HG03175 (cell line): Measurements from ENCODE around the gene TM4SF1.

Source experiments
- ATAC-seq: cut with Tn5 transposase; IDR thresholded peaks from one replicate; pipeline ENCODE4 v1.9.1; 2021; ENCODE audit warnings: mild to moderate bottlenecking, moderate library complexity; ENCODE audit not compliant: unreplicated experiment

TM4SF1 gene, protein sequence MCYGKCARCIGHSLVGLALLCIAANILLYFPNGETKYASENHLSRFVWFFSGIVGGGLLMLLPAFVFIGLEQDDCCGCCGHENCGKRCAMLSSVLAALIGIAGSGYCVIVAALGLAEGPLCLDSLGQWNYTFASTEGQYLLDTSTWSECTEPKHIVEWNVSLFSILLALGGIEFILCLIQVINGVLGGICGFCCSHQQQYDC

DNA sequence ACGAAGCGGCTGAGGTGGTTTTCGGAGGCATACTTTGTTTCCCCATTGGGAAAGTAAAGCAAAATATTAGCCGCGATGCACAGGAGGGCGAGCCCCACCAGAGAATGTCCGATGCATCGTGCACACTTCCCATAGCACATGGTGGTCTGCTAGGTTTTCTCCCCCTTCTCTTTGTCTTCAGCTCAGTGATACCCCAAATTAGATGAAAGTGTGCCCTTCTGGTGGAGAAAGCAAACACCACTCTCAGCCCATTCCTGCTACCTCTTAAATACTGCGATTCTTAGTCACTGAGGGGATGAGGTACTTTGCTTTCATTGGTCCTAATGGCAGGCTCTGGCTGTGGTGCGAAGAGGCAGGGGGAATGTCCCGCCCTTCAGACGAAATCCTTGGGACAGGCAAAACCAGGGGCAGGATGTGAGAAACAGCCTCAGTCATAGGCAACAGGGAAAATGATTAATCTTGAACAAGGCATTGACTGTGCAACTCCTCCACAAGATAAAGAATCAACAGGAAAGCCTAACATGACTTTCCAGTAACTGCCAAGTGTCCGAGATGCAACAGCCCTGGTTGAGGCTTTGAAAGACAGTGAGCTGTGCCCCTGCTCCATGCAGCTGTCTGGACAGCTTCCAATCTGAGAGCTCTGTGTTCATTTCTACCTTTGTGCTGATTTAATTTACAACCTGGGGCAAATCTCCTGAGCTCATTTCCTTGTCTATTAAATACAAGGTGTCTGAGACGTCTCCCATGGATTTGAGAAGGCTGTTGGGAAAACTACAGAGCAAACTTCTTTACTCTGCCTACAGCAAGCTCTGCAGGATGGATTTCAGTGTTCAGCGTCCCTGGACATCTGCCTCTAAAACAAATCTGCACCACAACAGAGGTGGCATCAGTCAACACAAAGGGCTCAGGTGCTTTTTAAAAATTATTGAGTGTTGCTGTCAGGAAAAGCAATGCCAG lies at the start of gene TM4SF1:
Gene TM4SF1 (minus strand): TSS at position 242 of the 957 bp plus-strand sequence. CDS start 102 bp downstream, at position 140.
- ATAC-seq, result no peak

DNA sequence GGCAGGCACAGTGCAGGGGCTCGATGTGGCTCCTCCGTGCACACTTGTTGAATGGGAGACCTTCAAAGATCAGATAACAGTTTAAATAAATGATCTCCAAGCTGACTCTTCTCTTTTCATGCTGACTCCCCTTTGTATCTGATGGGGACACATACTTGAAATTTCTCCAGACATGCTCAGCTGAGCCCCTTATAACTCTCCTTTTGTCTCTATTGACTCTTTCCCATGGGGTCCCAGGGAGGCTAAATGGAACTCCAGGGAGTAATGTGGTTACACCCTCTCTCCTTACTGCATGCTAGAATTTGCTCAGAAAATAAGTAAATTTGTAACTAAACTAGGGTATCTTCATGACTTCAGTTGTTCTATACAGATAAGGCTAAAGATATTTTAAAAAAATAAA lies 48.9 kb upstream of the TM4SF1 start:
- ATAC-seq, result no peak

DNA sequence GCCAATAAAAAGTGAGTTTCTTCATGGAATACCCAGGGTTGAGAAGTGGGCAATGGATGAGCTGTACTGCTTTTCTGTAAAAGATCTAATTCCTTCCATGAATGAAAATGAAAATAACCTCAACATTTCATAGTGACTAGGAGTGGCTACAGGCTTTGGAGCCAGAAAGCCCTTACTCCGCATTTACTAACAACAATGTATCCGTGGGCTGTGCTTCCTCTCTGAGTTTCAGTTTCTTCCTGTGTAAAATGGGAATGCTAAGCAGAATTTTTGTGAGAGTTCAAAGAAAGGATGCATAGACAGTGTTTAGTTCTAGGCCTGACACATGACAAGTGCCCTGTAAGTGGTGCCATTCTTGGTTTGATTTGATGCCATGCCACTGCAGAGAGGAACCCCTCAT lies 47.5 kb upstream of the TM4SF1 start:
- no peak for ATAC-seq

DNA sequence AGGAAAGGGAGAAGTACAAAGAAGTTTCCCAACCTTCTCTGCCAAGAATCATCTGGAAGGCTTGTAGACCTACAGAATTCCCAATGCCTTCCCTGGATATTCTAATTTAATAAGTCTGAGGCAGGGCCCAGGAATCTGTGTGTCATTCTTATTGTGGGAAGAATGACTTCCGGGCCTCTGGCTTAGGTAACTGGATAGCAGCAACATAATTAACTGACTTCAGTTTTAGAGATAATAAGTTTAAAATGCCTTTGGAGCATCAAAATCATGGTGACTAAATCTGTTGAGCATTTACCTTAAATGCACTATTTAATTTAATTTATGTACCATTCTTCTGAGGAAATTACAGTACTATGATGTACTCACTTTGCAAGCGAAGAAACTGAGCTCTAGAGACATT lies 44.3 kb upstream of the TM4SF1 start:
- no peak for ATAC-seq

DNA sequence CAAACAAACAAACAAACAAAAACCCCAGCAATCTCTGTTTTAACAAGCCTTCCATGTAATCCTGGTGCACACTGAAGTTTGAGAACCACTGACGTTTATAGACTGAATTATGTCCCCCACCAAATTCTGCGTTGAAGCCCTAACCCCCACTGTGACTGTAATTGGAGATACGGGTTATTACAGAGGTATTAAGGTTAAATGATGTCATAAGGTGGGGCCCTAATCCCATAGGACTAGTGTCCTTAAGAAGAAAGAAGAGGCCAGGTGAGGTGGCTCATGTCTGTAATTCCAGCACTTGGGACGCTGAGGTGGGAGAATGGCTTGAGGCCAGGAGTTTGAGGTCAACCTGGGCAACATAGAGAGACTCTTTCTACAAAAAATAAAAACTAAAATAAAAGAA lies 42.4 kb upstream of the TM4SF1 start:
- ATAC-seq, result no peak

DNA sequence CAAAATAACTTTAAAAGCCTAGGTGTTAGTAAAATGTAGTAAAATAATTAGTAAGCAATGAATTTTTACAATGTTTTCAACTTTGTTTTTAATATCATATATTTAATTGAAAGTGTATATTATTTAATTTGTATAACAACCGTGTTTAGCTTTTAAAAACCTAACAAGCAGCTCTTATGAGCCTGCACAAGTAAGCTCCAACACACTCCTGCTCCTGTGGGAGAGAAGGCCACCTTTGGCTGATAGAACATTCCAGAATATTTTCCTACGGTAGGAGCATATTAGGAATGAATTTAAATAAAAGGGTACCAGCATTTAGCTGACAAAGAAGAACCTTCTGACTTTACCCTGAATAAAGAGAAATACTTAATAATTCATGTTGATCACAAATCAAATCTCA lies 40.3 kb upstream of the TM4SF1 start:
- no peak for ATAC-seq

DNA sequence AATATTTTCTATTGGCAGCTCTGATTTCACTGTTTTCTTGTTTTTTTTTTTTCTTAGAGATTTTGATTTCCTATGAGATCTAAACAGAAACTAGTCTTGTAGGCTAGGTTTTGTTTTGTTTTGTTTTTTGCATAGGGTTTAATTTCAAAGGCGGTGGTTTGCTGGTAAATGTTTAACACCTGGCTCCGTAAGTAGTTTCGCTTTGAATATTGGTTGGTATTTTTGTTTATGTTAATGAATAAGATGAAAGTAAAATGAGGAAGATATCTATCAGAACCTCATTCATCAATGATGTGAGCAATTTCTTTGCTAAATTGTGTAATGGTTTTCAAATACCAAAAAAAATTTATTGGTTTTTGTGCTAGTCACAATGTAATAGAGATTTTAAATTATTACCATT lies 39.7 kb upstream of the TM4SF1 start:
- ATAC-seq, result peak; percentile 95

DNA sequence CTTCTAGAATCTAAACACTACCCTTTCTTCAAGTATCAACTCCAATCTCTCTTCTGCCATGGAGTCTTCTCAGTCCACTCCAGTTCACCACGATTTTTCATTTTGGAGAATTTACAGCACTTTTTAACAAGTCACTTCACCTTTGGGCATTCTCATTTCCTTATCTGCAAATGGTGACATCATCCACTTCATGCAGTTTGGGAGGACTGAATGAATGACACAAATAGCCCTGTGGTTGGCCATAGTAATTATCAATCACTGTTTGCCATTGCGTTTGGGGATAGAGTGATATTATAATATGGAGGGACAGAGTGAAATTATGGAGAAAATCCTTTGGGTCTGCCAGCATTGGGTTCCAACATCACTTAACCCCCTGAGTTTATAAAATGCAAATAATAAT lies 38.0 kb upstream of the TM4SF1 start:
- no peak for ATAC-seq

DNA sequence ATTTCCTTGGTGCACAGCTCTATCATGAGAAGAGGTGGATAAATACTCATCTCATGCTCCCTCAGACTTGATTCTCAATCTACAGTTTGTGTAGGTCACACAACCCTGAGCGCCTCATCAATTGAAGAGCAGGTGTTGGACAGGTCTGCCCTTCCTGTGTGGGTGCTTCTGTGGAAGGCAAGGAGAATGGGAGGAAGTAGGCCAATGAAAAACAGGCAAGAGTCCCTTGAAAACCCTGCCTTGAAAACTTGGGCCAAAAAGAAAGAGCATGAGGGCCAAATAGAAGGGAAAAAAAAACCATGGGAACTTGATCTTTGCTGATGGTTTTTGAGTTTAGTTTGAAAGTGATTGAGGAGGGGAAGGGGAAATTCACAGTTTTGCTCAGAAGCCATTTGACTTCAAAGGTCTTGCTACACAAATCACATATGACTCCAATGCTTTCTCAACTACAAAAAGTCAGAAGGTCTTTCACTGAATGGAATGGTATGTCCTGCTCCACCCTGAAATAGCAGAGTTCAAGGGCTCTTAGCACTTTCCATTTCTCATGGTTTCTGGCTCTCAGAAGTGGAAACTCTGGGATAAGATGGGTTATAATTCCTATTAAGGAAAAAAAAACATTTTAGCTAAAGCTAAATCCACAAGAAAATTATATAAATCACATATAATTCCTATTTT lies 37.2 kb upstream of the TM4SF1 start:
- no peak for ATAC-seq

DNA sequence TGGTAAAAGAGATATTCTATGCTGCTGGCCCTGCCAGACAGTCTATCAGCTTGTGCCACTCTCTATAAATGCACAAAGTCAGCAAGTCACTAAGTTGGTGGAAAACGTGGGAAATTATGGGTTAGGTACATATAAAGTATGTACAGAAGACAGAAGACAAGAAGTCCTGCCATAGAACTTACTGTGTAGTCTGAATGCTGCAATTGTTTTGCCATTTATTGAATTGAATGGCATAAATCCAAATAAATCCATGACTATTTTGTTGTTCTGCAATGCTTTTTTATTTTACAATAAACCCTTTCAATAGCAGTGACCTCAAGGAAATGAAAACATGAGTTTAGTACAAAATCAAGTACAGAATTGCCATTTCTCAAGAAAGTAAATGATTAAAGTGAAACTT lies 34.1 kb upstream of the TM4SF1 start:
- ATAC-seq, result no peak

DNA sequence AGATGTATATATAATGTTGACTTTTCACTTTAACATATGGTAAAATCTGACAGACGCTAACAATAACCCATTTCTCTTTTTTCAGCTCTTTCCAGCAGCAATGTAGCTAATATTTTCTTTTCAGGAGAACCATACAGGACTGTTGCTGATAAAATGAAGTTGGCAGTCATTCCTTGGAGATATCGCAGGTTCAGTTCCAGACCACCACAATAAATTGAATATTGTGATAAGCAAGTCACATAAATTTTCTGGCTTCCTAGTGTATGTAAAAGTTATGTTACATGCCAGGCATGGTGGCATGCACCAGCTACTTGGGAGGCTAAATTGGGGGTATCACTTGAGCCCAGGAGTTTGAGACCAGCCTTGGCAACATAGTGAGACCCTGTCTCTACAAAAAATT lies 31.9 kb upstream of the TM4SF1 start:
- ATAC-seq, result no peak

DNA sequence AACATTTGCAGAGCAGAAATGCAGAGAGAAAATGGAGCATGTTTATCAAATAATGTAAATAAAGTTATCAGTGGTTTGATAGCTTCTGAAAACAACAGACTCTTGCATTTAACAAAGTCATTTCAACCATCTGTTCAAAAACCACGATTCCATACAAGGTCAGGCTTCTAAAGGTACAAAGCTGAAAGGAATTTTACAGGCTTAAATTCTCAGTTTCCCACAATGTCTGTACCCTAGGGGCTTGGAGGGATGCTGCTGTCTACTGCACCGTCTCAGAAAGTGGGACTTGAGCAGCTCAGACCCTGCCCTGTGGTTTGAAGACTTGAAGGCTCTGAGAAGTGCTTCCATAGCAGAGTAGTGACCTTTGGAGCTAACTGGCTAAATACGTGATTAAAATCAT lies 30.4 kb upstream of the TM4SF1 start:
- no peak for ATAC-seq

DNA sequence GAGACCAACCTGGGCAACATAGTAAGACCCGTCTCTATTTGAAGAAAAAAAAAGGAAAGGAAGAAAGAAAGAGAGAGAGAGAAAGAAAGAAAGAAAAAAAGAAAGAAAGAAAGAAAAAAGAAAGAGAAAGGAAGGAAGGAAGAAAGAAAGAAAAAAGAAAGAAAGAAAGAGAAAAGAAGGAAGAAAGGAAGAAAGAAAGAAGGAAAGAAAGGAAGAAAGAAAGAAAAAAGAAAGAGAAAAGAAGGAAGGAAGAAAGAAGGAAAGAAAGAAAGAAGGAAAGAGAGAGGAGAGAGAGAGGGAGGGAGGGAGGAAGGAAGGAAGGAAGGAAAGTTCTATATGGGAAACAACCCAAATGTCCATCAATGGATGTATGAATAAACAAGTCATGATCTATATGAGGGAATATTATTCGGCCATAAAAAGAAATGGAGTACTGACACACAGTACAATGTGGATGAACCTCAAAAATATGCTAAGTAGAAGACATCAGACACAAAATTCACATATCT lies 28.8 kb upstream of the TM4SF1 start:
- ATAC-seq, result no peak

DNA sequence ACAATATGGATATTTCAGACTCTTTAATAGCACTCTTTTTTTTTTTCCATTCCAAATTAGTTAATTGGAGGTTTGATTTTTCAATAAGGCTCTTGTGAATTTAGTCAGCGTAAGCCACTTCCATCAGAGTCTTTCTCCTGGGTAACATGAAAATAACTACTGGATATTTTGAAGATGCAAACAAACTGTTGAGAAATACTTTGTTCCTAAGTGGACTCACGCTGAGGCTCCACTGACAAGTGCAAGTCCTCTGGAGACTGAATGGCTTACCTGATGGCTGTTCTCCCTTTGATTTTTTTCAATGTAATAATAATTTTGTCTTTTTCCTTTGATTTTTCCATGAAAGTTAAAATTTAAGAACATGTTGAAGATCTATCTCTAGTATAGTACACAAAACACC lies 26.0 kb upstream of the TM4SF1 start:
- no peak for ATAC-seq

DNA sequence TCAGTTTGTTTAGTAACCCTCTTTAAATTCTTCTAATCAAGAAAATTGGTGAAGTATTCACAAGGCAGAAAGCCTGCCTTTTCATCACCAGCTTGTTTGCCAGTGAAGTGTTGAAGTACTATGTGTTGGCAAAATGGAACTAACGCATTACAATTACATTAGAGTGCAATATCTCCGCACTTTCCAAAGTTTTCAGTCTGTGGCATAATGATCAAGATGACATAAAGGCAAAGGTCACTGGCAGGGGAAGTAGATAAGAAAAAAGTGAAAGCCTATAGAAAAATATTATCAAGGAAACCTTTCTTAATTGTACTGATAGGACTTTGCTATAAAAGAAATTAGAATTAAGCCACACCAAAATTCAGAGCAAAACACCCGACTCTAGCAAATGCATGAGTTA lies 25.0 kb upstream of the TM4SF1 start:
- ATAC-seq, result no peak

DNA sequence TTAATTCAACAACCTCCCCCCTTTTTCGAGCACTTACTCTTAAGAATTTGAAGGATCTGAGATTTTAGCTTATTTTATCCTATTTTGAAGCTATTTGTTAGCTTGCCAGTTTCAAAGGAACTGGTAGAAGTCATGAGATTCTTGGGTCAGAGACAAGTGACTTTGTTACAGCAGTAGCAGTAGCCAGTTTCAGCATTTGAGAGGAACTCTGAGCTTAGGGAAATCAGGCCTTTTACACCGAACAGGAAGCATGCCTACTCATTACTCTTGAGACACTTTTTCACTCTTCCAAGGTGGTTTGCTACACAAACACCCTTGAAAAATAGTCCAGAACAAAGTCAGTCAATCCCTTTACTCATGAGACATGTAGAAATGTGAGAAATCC lies 24.5 kb upstream of the TM4SF1 start:
- no peak for ATAC-seq

DNA sequence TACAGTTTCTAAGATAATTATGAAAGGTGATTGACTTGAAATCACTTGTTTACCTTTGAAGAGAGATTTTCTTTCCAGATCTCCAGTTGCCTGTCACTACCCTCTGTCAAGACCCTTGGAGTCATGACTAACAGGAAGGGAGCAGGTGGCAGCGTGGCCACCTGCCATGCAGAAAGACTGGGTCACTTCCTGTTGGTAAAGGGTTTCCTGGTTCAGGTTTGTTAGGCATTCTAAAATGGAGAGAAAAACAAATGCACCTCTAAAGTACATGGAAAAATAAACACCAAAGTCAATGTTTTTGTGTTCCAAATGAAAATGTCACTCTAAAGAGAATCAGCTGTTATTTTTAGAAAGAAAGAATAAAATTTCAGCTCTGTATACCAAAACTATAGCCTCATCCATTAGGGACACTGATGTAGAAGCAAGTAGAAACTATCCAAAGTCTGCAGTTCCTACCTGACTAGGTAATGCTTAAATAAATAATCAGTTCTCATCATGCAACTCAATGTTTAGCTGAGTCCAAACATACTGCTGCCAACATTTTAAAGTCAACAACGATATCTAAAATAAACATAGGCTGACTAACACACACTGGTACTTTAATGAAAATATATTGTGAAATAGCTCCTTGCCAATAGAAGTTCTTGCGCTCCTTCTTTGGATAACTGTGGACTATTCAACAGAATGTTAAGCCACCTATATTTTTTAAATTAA lies 23.9 kb upstream of the TM4SF1 start:
- no peak for ATAC-seq

DNA sequence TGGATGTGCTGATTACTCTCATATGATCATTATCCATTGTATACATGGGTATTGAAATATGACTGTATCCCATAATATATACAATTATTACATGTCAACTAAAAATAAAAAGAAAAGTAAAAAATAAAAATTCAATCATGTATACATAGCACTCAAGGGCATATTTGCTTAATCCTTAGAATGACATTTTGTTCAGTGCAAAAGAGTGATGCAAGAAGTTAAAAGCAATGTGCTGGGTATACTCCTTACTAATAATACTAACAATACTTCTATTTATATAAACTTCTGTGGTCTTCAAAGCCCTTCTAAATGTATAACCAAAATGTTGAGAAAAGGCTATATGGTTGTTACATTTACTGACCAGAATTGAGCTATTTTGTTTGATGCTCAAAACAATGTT lies 23.2 kb upstream of the TM4SF1 start:
- no peak for ATAC-seq

DNA sequence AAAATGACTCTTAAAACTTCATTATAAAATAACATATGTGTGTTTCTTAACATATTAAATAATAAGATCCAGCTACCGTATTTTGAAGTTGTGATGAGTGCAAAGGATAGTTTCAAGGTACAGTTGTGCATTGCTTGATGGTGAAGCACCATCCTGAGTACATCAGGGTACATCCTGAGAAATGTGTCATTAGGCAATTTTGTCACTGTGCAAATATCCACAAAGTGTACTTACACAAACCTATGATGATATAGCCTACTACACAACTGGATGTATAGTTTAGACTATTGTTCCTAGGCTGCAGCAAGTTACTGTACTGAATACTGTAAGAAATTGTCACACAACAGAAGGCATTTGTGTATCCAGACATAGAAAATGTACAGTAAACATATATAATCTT lies 20.8 kb upstream of the TM4SF1 start:
- no peak for ATAC-seq

DNA sequence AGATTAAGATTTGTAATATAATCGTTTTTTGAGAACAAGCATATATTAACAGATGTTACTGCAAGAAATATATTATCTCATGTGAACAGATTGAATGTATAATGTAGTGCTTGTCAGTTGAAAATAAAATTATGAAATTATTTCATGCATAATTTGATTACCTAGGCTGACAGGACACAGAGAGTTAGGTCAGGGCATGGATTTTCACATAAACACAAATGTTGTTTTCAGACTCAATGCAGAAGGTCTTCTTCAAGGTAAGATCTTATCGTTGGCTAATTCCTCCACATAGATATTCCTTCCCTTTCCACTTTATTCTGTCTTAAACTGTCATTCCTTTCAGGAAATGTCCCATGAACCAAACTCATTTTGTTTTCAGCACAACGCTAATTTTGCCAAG lies 20.1 kb upstream of the TM4SF1 start:
- no peak for ATAC-seq

DNA sequence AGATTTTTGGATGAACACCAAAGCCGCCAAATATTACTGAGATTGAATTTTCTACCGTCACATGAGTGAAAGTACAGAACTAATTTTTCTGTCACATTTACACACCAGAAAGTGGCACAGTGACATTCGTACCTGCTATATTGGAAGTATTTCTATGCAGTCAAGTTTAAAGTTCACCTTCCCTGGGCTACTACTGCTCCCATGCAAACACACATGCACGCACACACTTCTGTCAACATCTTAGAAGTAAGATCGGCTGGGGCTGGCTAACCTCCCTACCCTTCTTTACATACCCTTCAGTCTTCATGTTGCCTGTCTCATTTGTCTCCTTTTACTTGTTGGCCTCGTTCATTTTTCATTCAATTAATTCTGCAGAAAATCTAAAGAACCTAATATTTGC lies 19.0 kb upstream of the TM4SF1 start:
- ATAC-seq, result no peak
